Measurements from ENCODE around the gene EFTUD2. TPM values are rescaled to one million over a fixed set of nuclear protein-coding genes. Genes with fewer than 3 reads are reported as not detected.

Gene EFTUD2
- total RNA-seq, 4 donors from 2014 or later = 65.0 to 116 (median 81.3) TPM

GRCh38 chr17:44913676-44914075, 14.4 kb upstream of the EFTUD2 start:
- ATAC-seq (no peak), DNase-seq (no peak)
- Histone ChIP-seq H3K36me3 (no peaks in the 10 kb centered on the region), H3K9me3 (no peaks in the 10 kb centered on the region), H3K27me3 (peaks cover 0 to 6% (median 0%) of the 10 kb centered on the region in 3 donors), H3K27ac (no peak overlapping the region), H3K4me3 (no peak overlapping the region), H3K4me1 (peaks cover 3 to 8% of the 10 kb centered on the region in 2 donors)
- intact Hi-C loops (cut with DNase I; ENCODE audit: low total_unique reads) (loop anchor here (10.0 kb wide), 1 partner anchor 281 kb away; no protein-coding TSS in a partner anchor), in situ Hi-C loops (cut with MboI; ENCODE audit: low sequenced_read_pairs in 4 of 4) (loop anchor here in 3 of 4 donors (10.0 to 25.0 kb wide), 3 partner anchors 199 to 224 kb away; partner anchors contain the start of genes ACBD4 (in 2 of the 3), PLCD3 (in 2 of the 3) and HEXIM1 (in 1 of the 3))
- no peak for TF ChIP-seq CTCF (IDR thresholded peaks at IDR 0.05 in 4 of 5, conservative IDR thresholded peaks at IDR 0.05 in 1 of 5)
- TF ChIP-seq POLR2A (IDR thresholded peaks at IDR 0.05) = no peak

- no peak overlapping the region for H3K27ac ChIP-seq
- peaks cover 3 to 8% of the 10 kb centered on the region in 2 donors for H3K4me1 ChIP-seq
- in situ Hi-C loops (cut with MboI; ENCODE audit: low sequenced_read_pairs in 4 of 4) (loop anchor here in 3 of 4 donors (10.0 to 25.0 kb wide), 3 partner anchors 199 to 224 kb away; partner anchors contain the start of genes ACBD4 (in 2 of the 3), PLCD3 (in 2 of the 3) and HEXIM1 (in 1 of the 3)), intact Hi-C loops (cut with DNase I; ENCODE audit: low total_unique reads) (loop anchor here (10.0 kb wide), 1 partner anchor 282 kb away; no protein-coding TSS in a partner anchor)
- no peaks in the 10 kb centered on the region for H3K36me3 ChIP-seq
- no peaks in the 10 kb centered on the region for H3K9me3 ChIP-seq
- ATAC-seq = no peak
- no peak overlapping the region for H3K4me3 ChIP-seq
- TF ChIP-seq POLR2A (IDR thresholded peaks at IDR 0.05) (no peak), CTCF (IDR thresholded peaks at IDR 0.05 in 4 of 5, conservative IDR thresholded peaks at IDR 0.05 in 1 of 5) (no peak)
- H3K27me3 ChIP-seq = peaks cover 0 to 6% (median 0%) of the 10 kb centered on the region in 3 donors
- no peak for DNase-seq
Observed at GRCh38 chr17:44912763-44913544, 13.7 kb upstream of the EFTUD2 start.

GRCh38 chr17:44911133-44912001, 12.1 kb upstream of the EFTUD2 start:
- Histone ChIP-seq H3K36me3 (no peaks in the 10 kb centered on the region), H3K4me1 (peaks cover 0 to 3% of the 10 kb centered on the region in 2 donors), H3K9me3 (no peaks in the 10 kb centered on the region), H3K4me3 (peak overlapping the region in 2 of 4 donors; percentile 17 to 24), H3K27me3 (peaks cover 0 to 6% (median 0%) of the 10 kb centered on the region in 3 donors), H3K27ac (no peak overlapping the region)
- ATAC-seq (peak in 1 of 2 donors; percentile 33), DNase-seq (peak in 1 of 2 donors; percentile 36)
- intact Hi-C loops (cut with DNase I; ENCODE audit: low total_unique reads) (loop anchor here (10.0 kb wide), 1 partner anchor 283 kb away; no protein-coding TSS in a partner anchor), in situ Hi-C loops (cut with MboI; ENCODE audit: low sequenced_read_pairs in 4 of 4) (loop anchor here in 3 of 4 donors (10.0 to 25.0 kb wide), 3 partner anchors 201 to 226 kb away; partner anchors contain the start of genes ACBD4 (in 2 of the 3), PLCD3 (in 2 of the 3) and HEXIM1 (in 1 of the 3))
- TF ChIP-seq POLR2A (IDR thresholded peaks at IDR 0.05) (no peak), CTCF (IDR thresholded peaks at IDR 0.05 in 4 of 5, conservative IDR thresholded peaks at IDR 0.05 in 1 of 5) (peak in 3 of 5 experiments; percentile 16 to 42 (median 22))

Measured in gastrocnemius medialis (tissue), 4 donors.